NCI-H345 (cell line): ENCODE measurements around the gene ATXN7L1.
A peak's percentile ranks its signal among the peaks of the same experiment; 100 is the strongest.
"Not testable (repeated sequence)": the region's sequence is repeated elsewhere in the genome, so short reads cannot be mapped to it uniquely, and the experiment has no call there.

Experiments
- DNase-seq: peaks from one replicate; lab custom pipeline; 2025; lab: John Stamatoyannopoulos, UW

ATXN7L1 gene

DNA sequence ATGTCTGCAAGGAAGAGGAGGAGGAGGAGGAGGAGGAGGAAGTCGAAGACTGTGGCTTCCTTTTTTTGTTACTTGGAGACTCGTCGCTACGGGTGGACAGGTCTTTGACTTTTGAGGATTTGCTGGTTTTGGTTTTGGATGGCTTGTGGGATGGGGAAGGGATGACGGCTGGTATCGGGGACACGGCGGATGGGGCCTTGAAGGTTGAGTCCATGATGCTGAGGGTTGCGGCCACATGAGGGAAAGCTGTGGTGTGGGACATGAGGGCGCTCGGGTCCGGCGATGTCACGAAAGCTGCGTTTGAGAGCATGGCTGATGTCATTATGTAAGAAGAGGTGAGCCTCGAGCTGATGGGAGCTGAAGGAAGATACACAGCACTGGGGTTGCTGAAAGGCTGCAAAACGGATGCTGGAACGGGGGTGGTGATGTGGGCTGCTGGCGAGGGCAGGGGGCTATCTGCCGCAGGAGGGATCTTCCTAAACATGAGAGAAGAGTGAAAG lies 262.0 kb downstream of the ATXN7L1 start:
- DNase-seq: no peak

DNA sequence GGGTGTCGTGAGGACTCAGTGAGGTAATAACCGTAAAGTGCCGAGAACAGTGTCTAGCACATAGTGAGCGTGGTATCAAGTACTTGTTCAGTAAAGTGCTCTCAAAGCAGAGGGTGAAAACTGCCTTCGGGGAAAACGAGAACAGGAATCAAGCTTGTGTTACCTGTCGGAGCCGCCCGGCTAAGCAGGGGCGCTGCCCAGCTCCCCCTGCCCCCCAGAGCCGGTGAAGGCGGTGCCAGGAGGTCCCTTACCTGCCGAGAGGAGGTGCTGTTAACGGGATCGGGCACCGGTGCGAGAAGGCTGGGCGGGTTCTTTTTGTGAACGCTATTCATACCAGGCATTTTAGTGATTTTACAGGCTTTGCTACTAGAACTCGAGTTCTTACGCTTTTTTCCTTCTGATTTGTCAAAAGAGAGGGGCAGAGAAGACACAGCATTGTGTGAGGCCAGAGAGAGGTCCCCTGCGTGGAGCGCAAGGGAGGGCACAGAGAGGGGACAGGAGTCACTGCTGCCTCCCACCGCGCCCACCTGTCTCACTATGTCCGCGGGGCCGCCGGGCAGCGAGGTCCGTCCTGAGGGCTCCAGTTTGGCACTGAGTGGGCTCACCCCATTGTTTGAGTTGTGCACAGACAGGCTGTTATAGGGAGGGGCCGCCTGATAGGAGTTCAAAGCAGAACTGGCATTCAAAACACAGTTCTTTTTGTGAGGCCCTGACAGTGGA lies 262.6 kb downstream of the ATXN7L1 start:
- DNase-seq: no peak

DNA sequence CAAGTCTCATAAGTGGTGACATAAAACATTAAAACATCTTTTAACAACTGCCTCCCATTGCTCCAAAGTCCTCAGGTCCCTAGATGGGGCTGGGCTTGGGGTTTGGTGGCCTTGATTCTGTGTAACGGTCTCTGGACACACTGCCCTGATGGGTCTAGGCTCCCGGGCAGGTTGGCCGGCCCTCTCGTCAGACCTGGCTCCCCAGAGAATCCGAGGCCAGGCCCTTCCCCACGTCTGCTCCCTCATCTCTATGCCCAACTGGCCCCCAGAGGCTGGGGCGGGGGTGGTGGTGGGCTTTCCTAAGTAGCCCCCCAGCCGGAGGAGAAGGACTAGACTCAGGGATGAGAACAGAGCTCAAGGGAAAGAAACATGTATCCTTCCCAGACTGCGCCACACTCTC lies 263.6 kb downstream of the ATXN7L1 start:
- DNase-seq: no peak

GRCh38 chr7:105611856-105612775 lies 264.3 kb downstream of the ATXN7L1 start:
- no peak for DNase-seq

DNA sequence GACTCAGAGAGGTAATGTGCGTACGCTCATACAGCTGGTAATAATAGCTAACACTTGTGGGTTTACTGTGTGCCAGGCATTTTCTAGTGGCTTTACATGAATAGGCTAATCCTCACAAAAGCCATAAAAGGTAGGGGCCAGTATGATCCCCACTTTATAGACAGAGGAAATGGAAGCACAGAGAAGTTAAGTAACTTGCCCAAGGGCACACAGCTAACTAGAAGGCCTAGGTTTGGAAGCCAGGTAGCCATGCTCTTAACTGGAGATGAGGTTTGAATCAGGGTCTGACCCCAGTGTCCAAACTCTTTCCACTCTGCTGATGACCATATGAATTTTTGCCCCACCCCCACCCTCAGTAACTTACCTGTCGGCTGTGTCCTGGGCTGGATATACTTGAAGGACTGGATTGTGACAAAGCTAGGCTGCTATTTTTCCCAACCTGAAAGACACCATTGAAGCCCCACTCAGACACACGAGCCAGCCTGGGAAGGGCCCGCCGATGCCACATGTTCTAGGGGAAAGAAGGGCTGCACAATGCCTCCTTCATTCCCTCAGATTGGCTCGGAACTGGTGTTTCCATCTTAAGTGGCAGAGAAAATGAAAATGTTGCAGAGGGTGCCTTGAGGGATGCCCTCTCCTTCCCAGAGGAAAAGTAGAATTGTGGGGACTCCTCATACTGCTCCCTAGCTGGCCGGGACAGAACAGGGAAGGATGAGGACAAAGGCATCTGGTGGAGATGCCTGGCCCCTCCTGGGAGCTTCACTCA lies 266.1 kb downstream of the ATXN7L1 start:
- DNase-seq: no peak

DNA sequence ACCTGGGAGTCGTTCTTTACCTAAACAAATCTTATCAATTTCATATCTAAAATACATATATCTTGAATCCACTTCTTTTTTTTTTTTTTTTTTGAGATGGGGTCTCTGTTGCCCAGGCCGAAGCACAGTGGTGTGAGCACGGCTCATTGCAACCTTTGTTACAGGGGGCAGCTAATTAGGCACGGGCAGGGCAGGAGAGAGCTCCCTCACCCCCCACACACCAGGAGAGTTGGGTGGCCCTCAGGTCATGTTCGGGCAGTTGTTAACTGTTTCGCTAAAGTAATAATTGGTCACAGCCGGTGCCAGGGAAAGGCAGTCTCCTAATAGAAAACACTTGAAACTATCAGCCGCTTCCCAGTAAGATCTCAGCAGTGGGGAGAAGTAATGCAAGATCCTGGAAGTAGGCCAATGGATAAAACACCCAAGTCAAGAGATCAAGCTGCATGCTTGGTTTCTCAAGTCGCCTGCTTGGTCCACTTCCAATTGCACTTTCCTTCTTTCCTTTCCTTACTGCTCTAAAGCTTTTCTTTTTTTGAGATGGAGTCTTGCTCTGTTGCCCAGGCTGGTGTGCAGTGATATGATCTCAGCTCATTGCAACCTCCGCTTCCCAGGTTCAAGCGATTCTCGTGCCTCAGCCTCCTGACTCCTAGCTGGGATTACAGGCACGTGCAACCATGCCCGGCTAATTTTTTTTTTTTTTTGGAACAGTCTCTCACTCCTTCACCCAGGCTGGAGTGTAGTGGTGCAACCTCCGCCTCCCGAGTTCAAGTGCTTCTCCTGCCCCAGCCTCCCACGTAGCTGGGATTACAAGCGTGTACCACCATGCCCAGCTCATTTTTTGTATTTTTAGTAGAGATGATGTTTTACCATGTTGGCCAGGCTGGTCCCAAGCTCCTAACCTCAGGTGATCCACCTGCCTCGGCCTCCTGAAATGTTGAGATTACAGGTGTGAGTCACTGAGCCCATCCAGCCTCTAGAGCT lies 273.8 kb downstream of the ATXN7L1 start:
- no peak for DNase-seq

- no peak for DNase-seq
Measured at GRCh38 chr7:105600720-105601550, 275.5 kb downstream of the ATXN7L1 start.

GRCh38 chr7:105599551-105599950 lies 276.8 kb downstream of the ATXN7L1 start:
- no peak for DNase-seq

DNA sequence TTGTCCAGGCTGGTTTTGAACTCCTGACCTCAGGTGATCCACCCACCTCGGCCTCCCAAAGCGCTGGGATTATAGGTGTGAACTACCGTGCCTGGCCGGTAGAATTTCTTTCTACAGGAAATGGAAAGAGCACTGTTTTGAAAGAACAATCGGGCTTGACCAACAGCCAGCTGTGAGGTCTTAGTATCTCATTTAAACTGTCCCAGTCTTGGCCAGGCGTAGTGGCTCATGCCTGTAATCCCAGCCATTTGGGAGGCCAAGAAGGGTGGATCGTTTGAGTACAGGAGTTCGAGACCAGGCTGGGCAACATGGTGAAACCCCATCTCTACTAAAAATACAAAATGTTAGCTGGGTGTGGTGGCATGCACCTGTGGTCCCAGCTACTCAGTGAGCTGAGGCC lies 277.3 kb downstream of the ATXN7L1 start:
- not testable (repeated sequence) for DNase-seq

DNA sequence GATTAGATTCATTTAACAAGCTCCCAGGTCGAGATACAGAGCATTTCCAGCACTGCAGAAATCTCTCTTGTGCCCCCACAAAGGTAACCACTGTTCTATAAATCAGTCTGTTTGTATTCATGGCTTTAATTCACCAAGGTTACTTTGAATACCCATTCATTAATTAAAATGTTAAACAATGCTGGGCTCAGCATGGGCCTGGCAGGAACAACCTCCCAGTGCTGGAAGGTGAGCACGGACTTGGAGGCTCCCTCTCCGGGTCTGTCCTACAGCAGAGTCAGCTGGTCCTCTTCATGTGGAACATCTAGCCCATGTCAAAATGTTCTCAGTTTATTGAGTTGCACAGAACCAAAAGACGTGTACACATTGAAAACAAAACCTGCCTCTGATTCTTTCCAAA lies 279.5 kb downstream of the ATXN7L1 start:
- no peak for DNase-seq

DNA sequence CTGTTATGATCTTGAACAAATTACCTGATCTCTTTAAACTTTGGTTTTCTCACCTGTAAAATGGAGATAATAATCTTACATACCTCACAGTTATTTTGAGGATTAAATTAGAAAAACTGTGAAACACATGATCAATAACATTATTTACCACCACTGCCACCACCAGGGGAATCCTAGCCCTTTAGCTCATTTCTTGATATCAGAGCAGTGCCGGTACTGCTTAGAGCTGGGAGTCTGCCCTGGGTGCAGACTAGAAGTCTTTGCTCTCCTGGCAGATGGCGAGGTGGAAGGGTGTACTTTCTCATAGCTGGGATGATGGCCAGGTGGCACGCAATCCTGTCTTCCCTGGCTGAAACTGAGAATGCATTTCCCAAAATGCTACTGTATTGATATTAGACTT lies 282.4 kb downstream of the ATXN7L1 start:
- no peak for DNase-seq

DNA sequence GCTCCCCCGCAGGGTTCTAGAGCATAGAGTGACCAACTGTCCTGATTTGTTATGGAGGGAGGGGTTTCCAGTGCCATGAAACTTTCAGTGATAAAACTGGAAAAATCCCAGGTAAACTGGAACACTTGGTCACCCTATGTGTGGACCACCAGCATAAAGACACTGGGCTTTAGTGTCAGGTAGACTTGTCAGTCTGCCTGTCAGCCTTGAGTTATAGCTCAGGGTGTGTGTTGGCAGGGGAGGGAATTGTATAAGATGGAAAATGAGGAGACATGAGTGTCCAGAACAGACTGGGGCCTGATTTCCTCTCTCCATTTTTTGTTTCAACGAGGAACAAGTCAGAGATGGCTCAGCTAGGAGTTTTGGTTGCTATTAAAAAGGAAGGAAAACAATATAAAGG lies 284.9 kb downstream of the ATXN7L1 start:
- no peak for DNase-seq

GRCh38 chr7:105590793-105591192 lies 285.6 kb downstream of the ATXN7L1 start:
- no peak for DNase-seq

GRCh38 chr7:105589356-105590077 lies 286.9 kb downstream of the ATXN7L1 start:
- peak; percentile 84 for DNase-seq

DNA sequence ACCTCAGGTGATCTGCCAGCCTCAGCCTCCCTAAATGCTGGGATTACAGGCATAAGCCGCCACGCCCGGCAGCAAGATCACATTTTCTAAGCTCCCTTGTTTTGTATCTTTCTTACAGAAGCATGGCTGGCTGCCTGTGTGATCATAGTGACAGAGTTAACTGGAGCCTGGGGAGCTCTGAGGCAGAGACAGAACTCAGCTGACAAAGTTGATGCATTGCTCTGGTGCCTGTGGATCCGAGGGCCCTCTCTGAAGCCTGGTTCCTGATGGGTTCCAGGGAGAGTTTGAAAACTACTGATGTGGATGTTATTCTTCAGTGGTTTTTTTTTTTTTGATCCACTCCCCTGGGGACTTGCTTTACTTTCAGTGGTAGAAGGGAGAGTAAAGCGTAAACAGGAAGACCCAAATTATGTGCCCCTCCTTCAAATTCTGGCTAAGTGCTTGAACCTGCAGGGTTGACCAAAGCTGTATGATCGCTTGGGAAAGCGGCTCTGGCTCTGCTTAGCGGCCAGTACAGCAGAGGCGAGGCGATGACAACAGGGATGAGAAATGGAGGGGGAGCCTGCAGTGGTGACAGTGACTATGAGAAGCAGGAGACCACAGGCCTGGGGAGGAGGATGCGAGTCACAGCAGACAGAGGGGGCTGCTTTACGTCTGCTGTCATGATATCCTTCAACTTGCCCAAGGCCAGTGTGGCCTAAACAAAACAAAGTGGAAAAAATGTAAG lies 288.3 kb downstream of the ATXN7L1 start:
- no peak for DNase-seq

DNA sequence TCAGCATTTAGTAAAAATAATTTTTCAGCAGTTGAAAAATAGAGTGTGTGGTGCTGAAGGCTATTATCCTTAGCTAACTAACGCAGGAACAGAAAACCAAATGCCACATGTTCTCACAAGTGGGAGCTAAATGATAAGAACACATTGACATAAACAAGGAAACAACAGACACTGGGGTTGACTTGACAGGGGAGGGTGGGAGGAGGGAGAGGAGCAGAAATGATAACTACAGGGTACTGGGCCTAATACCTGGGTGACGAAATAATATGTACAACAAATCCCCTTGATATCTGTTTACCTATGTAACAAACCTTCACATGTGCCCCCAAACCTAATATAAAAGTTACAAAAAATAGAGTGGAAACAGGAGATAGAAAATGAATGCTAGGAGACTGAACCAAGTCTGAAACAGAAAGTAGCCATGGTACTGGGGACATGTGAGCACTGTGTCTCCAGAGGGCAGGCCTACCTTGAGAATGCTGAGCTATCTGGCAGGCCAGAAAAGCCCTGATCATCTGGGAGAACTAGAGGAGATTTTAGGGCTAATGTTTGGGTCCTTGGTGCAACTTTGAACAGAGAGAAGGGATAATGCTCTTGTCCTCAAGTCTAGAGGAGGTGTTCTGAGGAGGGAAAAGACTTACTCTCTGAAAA lies 290.4 kb downstream of the ATXN7L1 start:
- DNase-seq: no peak

GRCh38 chr7:105584165-105584564 lies 292.2 kb downstream of the ATXN7L1 start:
- no peak for DNase-seq

GRCh38 chr7:105583061-105583460 lies 293.3 kb downstream of the ATXN7L1 start:
- no peak for DNase-seq
